DMS79 treated with DMSO at 0.1 percent for 48 hours (cell line): ENCODE results near the gene B3GAT2.

ENCODE experiments used
- DNase-seq: peaks from one replicate; lab custom pipeline; 2025; lab: John Stamatoyannopoulos, UW

B3GAT2 gene

GRCh38 chr6:70842541-70842940 is 114.3 kb downstream of the B3GAT2 start:
- no peak for DNase-seq

- no peak for DNase-seq
These were observed 115.7 kb downstream of the B3GAT2 start for GRCh38 chr6:70841112-70841511.

- DNase-seq, result no peak
These were observed 117.3 kb downstream of the B3GAT2 start for GRCh38 chr6:70839286-70840266.

DNA sequence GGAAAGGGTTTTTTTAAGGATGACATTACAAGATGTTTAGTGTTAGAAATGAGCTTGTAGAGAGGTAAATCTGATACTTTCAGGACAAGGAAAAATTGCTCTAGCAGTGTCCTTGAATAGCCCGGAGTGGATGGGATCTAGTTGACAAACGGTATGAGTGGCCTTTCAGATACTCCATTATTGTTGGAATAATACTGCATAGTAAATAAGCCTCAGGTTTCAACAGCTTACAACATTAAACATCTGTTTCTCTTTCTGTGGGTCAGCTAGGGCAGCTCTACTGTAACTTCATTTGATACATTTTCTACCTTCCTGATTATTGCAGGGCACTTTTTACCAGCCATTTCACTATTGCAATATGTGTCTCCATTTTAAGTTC is 118.0 kb downstream of the B3GAT2 start:
- peak; percentile 42 for DNase-seq

GRCh38 chr6:70834520-70834919 is 122.3 kb downstream of the B3GAT2 start:
- no peak for DNase-seq

DNA sequence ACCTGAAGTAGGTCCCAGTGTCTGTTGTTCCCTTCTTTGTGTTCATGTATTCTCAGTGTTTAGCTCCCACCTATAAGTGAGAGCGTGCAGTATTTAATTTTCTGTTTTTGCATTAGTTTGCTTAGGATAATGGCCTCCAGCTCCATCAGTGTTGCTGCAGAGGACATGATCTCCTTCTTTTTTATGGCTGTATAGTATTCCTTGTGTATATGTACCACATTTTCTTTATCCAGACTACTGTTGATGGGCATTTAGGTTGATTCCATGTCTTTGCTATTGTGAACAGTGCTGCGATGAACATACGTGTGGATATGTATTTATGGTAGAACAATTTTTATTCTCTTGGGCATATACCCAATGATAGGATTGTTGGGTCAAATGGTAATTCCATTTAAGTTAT is 125.4 kb downstream of the B3GAT2 start:
- no peak for DNase-seq

- DNase-seq, result no peak
These were observed 133.2 kb downstream of the B3GAT2 start for GRCh38 chr6:70823651-70824050.

DNA sequence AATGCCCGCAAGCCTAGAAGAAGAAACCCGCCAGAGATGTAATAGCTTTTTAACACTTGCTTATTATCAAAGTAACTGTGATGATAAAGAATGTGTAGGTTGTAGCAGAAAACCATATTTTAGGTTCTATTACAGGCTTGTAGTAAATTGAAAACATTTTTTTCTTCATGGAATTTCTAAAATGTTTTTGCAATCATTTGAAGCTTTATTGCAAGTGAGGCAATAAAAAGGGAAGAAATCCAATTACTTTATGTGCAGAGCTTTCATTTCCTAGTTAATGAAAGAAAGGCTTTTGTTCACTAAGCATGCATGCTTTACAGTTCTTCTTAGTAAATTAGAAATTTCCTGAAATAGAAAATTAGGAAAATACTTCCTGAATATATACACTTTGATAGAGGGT is 135.1 kb downstream of the B3GAT2 start:
- no peak for DNase-seq

DNA sequence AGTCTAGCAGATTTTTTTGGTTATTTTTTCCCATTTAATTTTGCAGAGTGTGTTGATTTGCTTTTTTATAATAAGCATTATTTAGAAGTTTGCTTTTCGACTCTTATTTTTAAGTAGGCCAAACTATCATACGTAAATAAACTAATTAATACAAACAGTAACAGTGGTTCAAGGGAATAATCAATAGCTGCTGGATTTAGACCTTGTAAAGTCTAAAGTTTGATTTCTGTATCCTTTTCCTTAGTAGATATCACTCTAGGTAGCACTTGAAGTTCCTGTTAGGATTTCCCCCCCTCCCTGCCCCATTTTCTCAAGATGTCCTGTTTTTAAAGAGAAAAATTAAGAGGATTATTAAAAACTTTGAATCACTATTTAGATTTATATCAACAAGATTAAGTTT is 136.1 kb downstream of the B3GAT2 start:
- no peak for DNase-seq

DNA sequence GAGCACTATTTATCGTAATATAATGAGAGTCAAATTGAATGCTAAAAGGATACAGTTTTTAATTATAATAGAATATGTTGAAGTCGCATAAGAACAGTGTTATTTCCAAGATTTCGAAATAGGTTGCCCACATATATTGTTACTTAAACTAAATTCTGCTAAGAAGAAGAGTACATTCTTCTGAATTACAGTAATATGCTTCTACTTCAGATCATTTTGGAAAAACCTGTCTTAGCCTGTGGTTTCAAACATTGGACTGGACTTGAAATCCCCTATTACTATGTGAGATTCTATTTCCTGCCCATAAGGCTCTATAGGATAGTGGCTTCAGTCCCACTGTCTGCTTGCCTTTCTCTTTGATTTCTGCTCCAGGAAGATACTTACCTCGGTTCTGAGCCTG is 137.2 kb downstream of the B3GAT2 start:
- no peak for DNase-seq

GRCh38 chr6:70813885-70814284 is 143.0 kb downstream of the B3GAT2 start:
- no peak for DNase-seq

GRCh38 chr6:70811788-70812187 is 145.1 kb downstream of the B3GAT2 start:
- DNase-seq, result no peak
